ENCODE results near the gene NEURL1. TPM values are rescaled to one million over a fixed set of nuclear protein-coding genes. Genes with fewer than 3 reads are reported as not detected.
A peak's percentile ranks its signal among the peaks of the same experiment; 100 is the strongest.

NEURL1 gene
- total and polyA plus RNA-seq, 10 of the 15 experiments (the other 5 are each of a cell fraction or from before 2014, with no cell fraction given), result 0.02 to 0.05 (median 0.05) TPM; not detected in 6

DNA sequence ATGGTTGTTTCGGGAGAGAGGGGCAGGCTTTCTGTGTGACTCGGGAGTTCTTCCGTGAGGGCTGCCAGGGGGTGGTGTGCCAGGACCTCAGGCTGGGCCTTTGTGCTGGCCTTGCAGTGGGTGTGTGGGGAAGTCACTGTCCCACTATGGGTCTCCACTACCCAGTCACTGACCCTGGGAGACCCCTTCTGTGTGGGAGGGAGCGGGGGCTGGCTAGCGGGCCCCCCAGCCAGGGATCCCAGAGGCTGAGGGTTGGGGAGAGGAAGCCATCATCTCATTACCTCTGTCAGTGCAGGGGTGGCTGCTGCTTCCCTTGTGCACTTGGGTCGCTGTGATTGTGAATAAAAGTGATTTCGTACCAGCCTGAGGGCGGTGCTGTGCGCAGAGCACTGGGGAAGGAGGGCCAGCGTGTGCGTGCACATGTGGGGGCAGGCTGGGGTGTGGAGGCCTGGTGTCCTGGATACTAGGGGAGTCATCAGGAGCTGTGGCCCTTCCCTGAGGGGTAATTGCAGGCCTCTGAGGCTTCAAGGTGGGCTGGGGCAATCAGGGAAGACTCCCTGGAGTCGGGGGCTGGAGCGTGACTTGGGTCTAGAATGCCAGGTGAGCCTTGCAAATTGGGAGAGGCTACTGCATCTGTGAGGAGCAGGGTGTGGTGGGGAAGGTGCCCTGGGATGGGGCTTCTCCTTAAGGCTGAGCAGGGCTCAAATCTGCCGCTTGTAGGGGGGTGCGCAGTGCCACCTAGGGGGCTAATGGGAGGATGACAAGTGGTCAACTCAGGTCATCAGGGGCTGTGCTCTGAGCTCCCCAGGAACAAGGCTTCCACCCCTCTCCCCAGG is 98.9 kb downstream of the NEURL1 start (continued):
- TF ChIP-seq MYB (IDR thresholded peaks at IDR 0.05; ENCODE audit: borderline replicate concordance, low read depth, low read length), result no peak
- TF ChIP-seq SMAD5 (IDR thresholded peaks at IDR 0.05; ENCODE audit: low read depth), result no peak
- peak; percentile 43; the same call in 1 of the 2 replicates for TF ChIP-seq SMC3 (IDR thresholded peaks at IDR 0.05; ENCODE audit: borderline replicate concordance, low read length)
- TF ChIP-seq SMAD1 (IDR thresholded peaks at IDR 0.05; ENCODE audit: low read depth, partially characterized antibody), result no peak
- no peak for TF ChIP-seq ATF7 (IDR thresholded peaks at IDR 0.05; ENCODE audit: low read depth)
- TF ChIP-seq, protein P1, sequence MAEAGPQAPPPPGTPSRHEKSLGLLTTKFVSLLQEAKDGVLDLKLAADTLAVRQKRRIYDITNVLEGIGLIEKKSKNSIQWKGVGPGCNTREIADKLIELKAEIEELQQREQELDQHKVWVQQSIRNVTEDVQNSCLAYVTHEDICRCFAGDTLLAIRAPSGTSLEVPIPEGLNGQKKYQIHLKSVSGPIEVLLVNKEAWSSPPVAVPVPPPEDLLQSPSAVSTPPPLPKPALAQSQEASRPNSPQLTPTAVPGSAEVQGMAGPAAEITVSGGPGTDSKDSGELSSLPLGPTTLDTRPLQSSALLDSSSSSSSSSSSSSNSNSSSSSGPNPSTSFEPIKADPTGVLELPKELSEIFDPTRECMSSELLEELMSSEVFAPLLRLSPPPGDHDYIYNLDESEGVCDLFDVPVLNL (IDR thresholded peaks at IDR 0.05; ENCODE audit: low read depth, low read length), result no peak

DNA sequence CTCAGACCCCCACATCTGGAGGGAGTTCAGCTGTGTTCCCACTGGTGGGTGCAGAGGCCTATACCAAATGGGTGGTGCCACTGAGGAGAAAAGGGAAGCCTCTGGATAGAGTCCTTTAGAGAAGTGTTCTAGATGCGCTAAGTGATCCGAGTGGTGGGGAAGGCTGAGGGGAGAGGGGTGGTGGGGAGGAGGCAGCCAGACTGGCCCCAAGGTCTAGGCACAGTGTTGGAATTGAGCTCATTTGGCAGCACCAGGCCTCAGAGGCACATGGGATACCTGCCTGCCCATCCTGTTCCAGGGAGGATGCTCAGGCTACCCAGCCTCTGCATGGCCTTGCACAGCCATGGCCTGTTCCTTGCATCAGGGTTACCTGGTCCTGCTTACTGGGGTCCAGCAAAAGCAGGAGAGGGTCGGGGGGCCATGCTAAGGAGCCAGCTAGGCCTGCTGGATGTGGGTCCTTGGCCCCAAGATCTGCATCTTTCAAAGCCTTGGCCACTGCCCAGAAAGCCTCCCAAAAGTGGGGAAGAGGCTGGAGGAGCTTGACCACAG is 99.6 kb downstream of the NEURL1 start:
- CTCF ChIA-PET, result interaction anchor here (0.6 to 1.9 kb wide), 26 partner anchors 11 to 277 kb away, joined by 3 to 13 read pairs (median 4); partner anchors contain the start of gene NEURL1
- H3K9ac ChIP-seq (ENCODE audit: control insufficient read depth, insufficient read depth, low read length), result no peak overlapping the region
- H3K4me3 ChIP-seq, result no peak overlapping the region
- H3K36me3 ChIP-seq (ENCODE audit: control insufficient read depth in 2 of 2, insufficient read depth in 2 of 2, low read length in 1 of 2), result no peaks in the 10 kb centered on the region; a peak in 1 of 4 replicates
- SMC1A ChIA-PET (ENCODE audit: uncharacterized antibody, unreplicated experiment), result interaction anchor here (0.7 to 1.6 kb wide), 5 partner anchors 93 to 177 kb away, joined by 3 to 5 read pairs (median 4); no protein-coding TSS in a partner anchor
- WGBS (ENCODE audit: insufficient coverage, insufficient replicate concordance, low lambda C conversion rate, missing lambda C conversion rate), result 63% methylated on average over 3 of the region's 3 CpGs
- H2AFZ ChIP-seq (ENCODE audit: control insufficient read depth, low read depth, low read length), result no peak overlapping the region
- peak; percentile 16 for ATAC-seq
- RAD21 ChIA-PET (ENCODE audit: unreplicated experiment), result interaction anchor here (0.6 to 1.9 kb wide), 7 partner anchors 83 to 176 kb away, joined by 3 to 10 read pairs (median 4); no protein-coding TSS in a partner anchor
- H4K20me1 ChIP-seq (ENCODE audit: control insufficient read depth, insufficient read depth), result no peaks in the 10 kb centered on the region
- H3K27me3 ChIP-seq (replicated peaks in 1 of 2; ENCODE audit: control insufficient read depth in 2 of 2, insufficient read depth in 2 of 2, low read length in 1 of 2), result no peaks in the 10 kb centered on the region
- POLR2A ChIA-PET, result no interaction called here
- TF ChIP-seq, protein P2, sequence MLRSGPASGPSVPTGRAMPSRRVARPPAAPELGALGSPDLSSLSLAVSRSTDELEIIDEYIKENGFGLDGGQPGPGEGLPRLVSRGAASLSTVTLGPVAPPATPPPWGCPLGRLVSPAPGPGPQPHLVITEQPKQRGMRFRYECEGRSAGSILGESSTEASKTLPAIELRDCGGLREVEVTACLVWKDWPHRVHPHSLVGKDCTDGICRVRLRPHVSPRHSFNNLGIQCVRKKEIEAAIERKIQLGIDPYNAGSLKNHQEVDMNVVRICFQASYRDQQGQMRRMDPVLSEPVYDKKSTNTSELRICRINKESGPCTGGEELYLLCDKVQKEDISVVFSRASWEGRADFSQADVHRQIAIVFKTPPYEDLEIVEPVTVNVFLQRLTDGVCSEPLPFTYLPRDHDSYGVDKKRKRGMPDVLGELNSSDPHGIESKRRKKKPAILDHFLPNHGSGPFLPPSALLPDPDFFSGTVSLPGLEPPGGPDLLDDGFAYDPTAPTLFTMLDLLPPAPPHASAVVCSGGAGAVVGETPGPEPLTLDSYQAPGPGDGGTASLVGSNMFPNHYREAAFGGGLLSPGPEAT (IDR thresholded peaks at IDR 0.05; ENCODE audit: low read depth), result no peak
- TF ChIP-seq RBBP5 (conservative IDR thresholded peaks at IDR 0.05) (no peak), SREBF2 (IDR thresholded peaks at IDR 0.05; ENCODE audit: low read length) (no peak)
- FAIRE-seq, result no peak
- no peak overlapping the region for H3K27ac ChIP-seq (ENCODE audit: control insufficient read depth, insufficient read depth)
- intact Hi-C loops (cut with micrococcal nuclease; ENCODE audit: unreplicated experiment), result loop anchor here (5.0 to 10.0 kb wide), 2 partner anchors 91 to 178 kb away; no protein-coding TSS in a partner anchor
- BruUV-seq (replicated peaks), result no TSS peak
- H3K9me3 ChIP-seq (replicated peaks; ENCODE audit: control insufficient read depth, insufficient read depth, low read length), result no peaks in the 10 kb centered on the region
- no peaks in the 10 kb centered on the region for H3K4me1 ChIP-seq (ENCODE audit: control insufficient read depth, insufficient read depth, low read length)
- in situ Hi-C loops (cut with MboI), result no loop called here
- DNase-seq (ENCODE audit: low read depth, low spot score), result no peak
- no peaks in the 10 kb centered on the region for H3K79me2 ChIP-seq (ENCODE audit: control insufficient read depth, insufficient read depth, low read length)
- no peak overlapping the region for H3K4me2 ChIP-seq (ENCODE audit: control insufficient read depth, insufficient read depth)

All from GM12878 (cell line).